H1 (cell line): Measurements from ENCODE around the gene ZMIZ1. TPM values are rescaled to one million over a fixed set of nuclear protein-coding genes. Genes with fewer than 3 reads are reported as not detected.

Experiments used
- CTCF ChIA-PET: fragments of 300-600 bp; sonication (Branson Sonifier 250); formaldehyde crosslinking; loops from one replicate; lab custom pipeline; 2021; ENCODE audit not compliant: partially characterized antibody; lab: Charles Lee
- POLR2A ChIA-PET: fragments of 300-600 bp; sonication (Branson Sonifier 250); formaldehyde crosslinking; loops from one replicate; lab custom pipeline; 2021; ENCODE audit warnings: inconsistent platforms; ENCODE audit not compliant: partially characterized antibody; lab: Charles Lee
- DNase-seq, 2 experiments: peaks; one replicate each; pipeline versions ENCODE4 v3.0.0 to v3.0.0-alpha.2; 2010 to 2022; ENCODE audit warnings: low spot score in 2 of 2, low read depth in 1 of 2, mixed read lengths in 1 of 2
- FAIRE-seq: peaks from 2 replicates; lab custom pipeline; 2011; peaks lifted over from hg19 to GRCh38; lab: Jason Lieb, UNC
- H2AFZ ChIP-seq: 2 replicates; pipeline ENCODE4 v1.8.1; 2012; ENCODE audit warnings: low read length, inconsistent platforms
- H2AK5ac ChIP-seq: 2 replicates; pipeline ENCODE4 v1.6.1; 2013; ENCODE audit warnings: low read depth, low read length
- H2BK120ac ChIP-seq: replicated peaks from 2 replicates; pipeline ENCODE3; 2013; ENCODE audit warnings: low read depth, low read length, inconsistent platforms
- H2BK12ac ChIP-seq: 2 replicates; pipeline ENCODE4 v1.6.1; 2013; ENCODE audit warnings: low read depth, low read length
- H2BK15ac ChIP-seq: 2 replicates; pipeline ENCODE4 v1.6.1; 2013; ENCODE audit warnings: low read length
- H2BK20ac ChIP-seq: 2 replicates; pipeline ENCODE4 v1.6.1; 2013; ENCODE audit warnings: low read length
- H2BK5ac ChIP-seq: 2 replicates; pipeline ENCODE4 v1.6.1; 2013; ENCODE audit warnings: low read depth, low read length
- H3K14ac ChIP-seq: 2 replicates; pipeline ENCODE4 v1.6.1; 2013; ENCODE audit warnings: inconsistent platforms; ENCODE audit not compliant: insufficient read length
- H3K18ac ChIP-seq: 2 replicates; pipeline ENCODE4 v1.6.1; 2013; ENCODE audit warnings: low read length; ENCODE audit errors: extremely low read depth
- H3K23ac ChIP-seq: 2 replicates; pipeline ENCODE4 v1.6.1; 2013; ENCODE audit warnings: inconsistent platforms; ENCODE audit not compliant: insufficient read length
- H3K23me2 ChIP-seq: 2 replicates; pipeline ENCODE4 v1.6.1; 2013; ENCODE audit warnings: low read depth, low read length
- H3K27ac ChIP-seq: 2 replicates; pipeline ENCODE4 v1.6.1; 2011; ENCODE audit warnings: low read depth, low read length, inconsistent platforms
- H3K27me3 ChIP-seq, 4 experiments: replicated peaks in 1 of 4; 1 replicate in 1 of 4; 2 replicates in 3 of 4; pipeline versions ENCODE4 v1.6.1 to v1.8.1; 2011 to 2013; ENCODE audit warnings: low read length in 3 of 4, mild to moderate bottlenecking in 3 of 4, inconsistent platforms in 2 of 4, mixed read lengths in 2 of 4, moderate library complexity in 1 of 4; ENCODE audit not compliant: control insufficient read depth in 3 of 4, insufficient read depth in 3 of 4; ENCODE audit errors: extremely low read depth in 1 of 4
- H3K36me3 ChIP-seq, 4 experiments: 2 replicates each; pipeline versions ENCODE4 v1.6.1 to v1.8.1; 2011 to 2013; ENCODE audit warnings: mild to moderate bottlenecking in 4 of 4, low read length in 3 of 4, moderate library complexity in 2 of 4, control low read depth in 1 of 4, inconsistent platforms in 1 of 4; ENCODE audit not compliant: insufficient read depth in 4 of 4, control insufficient read depth in 2 of 4
- H3K4ac ChIP-seq: replicated peaks from 2 replicates; pipeline ENCODE3; 2013; ENCODE audit warnings: low read length, low read depth, mixed read lengths, inconsistent platforms; ENCODE audit not compliant: insufficient read length
- H3K4me1 ChIP-seq, 4 experiments: replicated peaks in 1 of 4; 1 replicate in 1 of 4; 2 replicates in 3 of 4; pipeline versions ENCODE4 v1.6.1 to v1.8.1; 2011 to 2013; ENCODE audit warnings: low read length in 3 of 4, inconsistent platforms in 2 of 4, mixed read lengths in 1 of 4; ENCODE audit not compliant: insufficient read depth in 4 of 4, control insufficient read depth in 3 of 4
- H3K4me2 ChIP-seq, 2 experiments: 2 replicates each; pipeline versions ENCODE4 v1.6.1 to v1.8.1; 2011 to 2013; ENCODE audit warnings: low read depth in 2 of 2, low read length in 2 of 2, control low read depth in 1 of 2, inconsistent platforms in 1 of 2, mild to moderate bottlenecking in 1 of 2; ENCODE audit not compliant: insufficient read depth in 1 of 2
- H3K4me3 ChIP-seq, 4 experiments: fragments of 200-600, 300-600 bp in 1 of 4; sonication (generic), shearing (Covaris generic), sonication (Bioruptor Twin) in 1 of 4; 2 replicates each; pipeline versions ENCODE4 v1.5.1 to v1.8.1; 2011 to 2016; ENCODE audit warnings: low read length in 4 of 4, low read depth in 3 of 4, control low read depth in 2 of 4, inconsistent platforms in 2 of 4, mild to moderate bottlenecking in 2 of 4, mixed read lengths in 1 of 4, moderate library complexity in 1 of 4; ENCODE audit not compliant: insufficient read depth in 2 of 4; ENCODE audit errors: extremely low read depth in 1 of 4
- H3K56ac ChIP-seq: replicated peaks from 2 replicates; pipeline ENCODE3; 2013; ENCODE audit warnings: low read depth, mild to moderate bottlenecking, mixed read lengths, low read length, inconsistent platforms; ENCODE audit not compliant: insufficient read length
- H3K79me1 ChIP-seq: 2 replicates; pipeline ENCODE4 v1.6.1; 2013; ENCODE audit warnings: low read depth, low read length, control low read depth
- H3K79me2 ChIP-seq, 2 experiments: 2 replicates each; pipeline versions ENCODE4 v1.6.1 to v1.8.1; 2012 to 2013; ENCODE audit warnings: low read length in 2 of 2, mild to moderate bottlenecking in 2 of 2, inconsistent platforms in 1 of 2; ENCODE audit not compliant: insufficient read depth in 2 of 2, control insufficient read depth in 1 of 2
- H3K9ac ChIP-seq, 4 experiments: replicated peaks in 1 of 4; 1 replicate in 1 of 4; 2 replicates in 3 of 4; pipeline versions ENCODE4 v1.6.1 to v1.8.1; 2011 to 2013; ENCODE audit warnings: low read depth in 3 of 4, low read length in 3 of 4, control low read depth in 2 of 4, mild to moderate bottlenecking in 2 of 4, moderate library complexity in 2 of 4, inconsistent platforms in 1 of 4; ENCODE audit errors: extremely low read depth in 1 of 4
- H3K9me3 ChIP-seq, 2 experiments: 2 replicates each; pipeline versions ENCODE4 v1.6.1 to v1.8.1; 2012 to 2013; ENCODE audit warnings: mild to moderate bottlenecking in 2 of 2, moderate library complexity in 2 of 2, control low read depth in 1 of 2, inconsistent platforms in 1 of 2, low read depth in 1 of 2, low read length in 1 of 2, mixed read lengths in 1 of 2; ENCODE audit not compliant: insufficient read depth in 2 of 2
- H4K20me1 ChIP-seq, 2 experiments: replicated peaks in 1 of 2; 2 replicates each; pipeline versions ENCODE3 to v1.8.1; 2011 to 2013; ENCODE audit warnings: inconsistent platforms in 2 of 2, low read length in 2 of 2, mild to moderate bottlenecking in 1 of 2; ENCODE audit not compliant: insufficient read depth in 2 of 2, control insufficient read depth in 1 of 2
- H4K5ac ChIP-seq: 2 replicates; pipeline ENCODE4 v1.6.1; 2013; ENCODE audit warnings: low read length, low read depth, mixed read lengths, inconsistent platforms; ENCODE audit not compliant: insufficient read length
- H4K8ac ChIP-seq: 2 replicates; pipeline ENCODE4 v1.8.0; 2013; ENCODE audit warnings: mild to moderate bottlenecking, moderate library complexity, low read length, inconsistent platforms; ENCODE audit not compliant: insufficient read depth; ENCODE audit errors: extremely low read depth
- H4K91ac ChIP-seq: replicated peaks from 2 replicates; pipeline ENCODE3; 2013; ENCODE audit warnings: low read length, mixed read lengths, inconsistent platforms; ENCODE audit not compliant: insufficient read length
- PHF8 ChIP-seq: fragments of 200-600 bp; sonication (generic); conservative IDR thresholded peaks from 2 replicates; pipeline ENCODE4 v1.7.1; 2012; ENCODE audit warnings: low read depth, mild to moderate bottlenecking, inconsistent platforms, low read length, moderate library complexity
- SP4 ChIP-seq: IDR thresholded peaks from 2 replicates; pipeline ENCODE4 v1.6.1; 2012; ENCODE audit warnings: low read length, inconsistent platforms
- WGBS, 2 experiments: shearing (Covaris generic) in 1 of 2; methylation state at CpG; one replicate each; pipeline versions ENCODE4 v1.1.6 to v1.1.7; 2013 to 2015; ENCODE audit warnings: low lambda C conversion rate in 2 of 2, mixed read lengths in 2 of 2, inconsistent platforms in 1 of 2, low coverage in 1 of 2, missing lambda C conversion rate in 1 of 2; ENCODE audit not compliant: insufficient replicate concordance in 2 of 2, insufficient coverage in 1 of 2, insufficient read length in 1 of 2; ENCODE audit errors: extremely low coverage in 1 of 2, missing lambda C conversion rate in 1 of 2; 5-methylcytosine and 5-hydroxymethylcytosine counted together
- polyA plus RNA-seq, 7 experiments: library from polyadenylated mRNA; depleted of rRNA in 3 of 7; stranded (reverse) in 5 of 7; unstranded in 2 of 7; fragments of >200 nt in 5 of 7; fragments of 200-250 nt in 2 of 7; gene quantifications; 1 replicate in 5 of 7; 2 replicates in 1 of 7; 4 replicates in 1 of 7; pipeline versions ENCODE4 v1.2.1 to v1.2.3, GENCODE V29; 2011 to 2013; ENCODE audit warnings: missing spikeins in 2 of 7, mixed read lengths in 2 of 7
- total RNA-seq: library from RNA; stranded (reverse); fragmentation: NEBNext Ultra II Directional; extraction: Animal tissue kit (Norgen Biotek cat#: 25700); gene quantifications from 2 replicates; pipeline ENCODE4 v1.2.1, GENCODE V29; 2021

The ZMIZ1 gene
- total and polyA plus RNA-seq, 2 of the 8 experiments (the other 6 are each of a cell fraction or from before 2014, with no cell fraction given), result 8.1 to 28.0 TPM

DNA sequence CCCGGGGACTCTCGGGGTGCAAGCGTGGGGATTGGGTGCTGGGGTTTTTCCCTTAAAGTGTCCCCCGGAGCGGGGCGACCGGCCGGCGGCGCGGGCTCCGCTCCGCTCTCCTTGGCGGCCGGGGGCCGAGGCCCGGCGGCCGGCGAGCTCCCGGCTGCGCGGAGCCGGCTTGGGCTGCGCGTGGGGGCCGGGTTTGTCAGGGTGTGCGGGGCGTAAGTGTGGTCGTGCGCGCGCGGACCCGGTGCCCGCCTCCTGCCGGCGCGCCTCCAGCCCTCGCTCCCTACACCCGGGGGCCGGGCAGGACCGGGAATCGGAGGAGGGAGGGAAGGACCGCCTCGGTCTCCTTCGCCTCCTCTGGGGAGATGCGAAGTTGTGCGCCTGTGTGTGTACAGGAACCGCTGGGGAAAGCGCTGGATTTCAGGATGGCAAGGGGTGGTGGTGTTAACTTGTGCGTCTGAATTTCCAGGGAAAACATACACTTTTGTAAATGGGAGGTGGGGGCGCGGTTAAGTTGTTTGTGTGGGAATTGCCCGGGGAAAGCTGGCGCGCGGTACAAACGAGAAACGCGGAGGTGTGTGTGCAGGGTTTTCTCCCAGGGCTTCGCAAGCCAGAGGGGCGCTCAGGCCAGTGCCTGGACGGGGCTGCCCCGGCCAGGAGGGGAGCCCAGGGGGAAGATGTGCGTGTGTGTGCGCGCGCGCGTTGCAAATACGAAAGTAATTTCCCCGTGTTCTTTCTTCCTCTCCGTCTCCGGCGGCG, 737 bp downstream of the ZMIZ1 start:
- Histone ChIP-seq H4K5ac (no peak overlapping the region), H2BK15ac (no peak overlapping the region), H3K4me1 (peaks cover 15 to 42% (median 22%) of the 10 kb centered on the region in 4 experiments), H3K36me3 (no peaks in the 10 kb centered on the region), H3K4ac (no peak overlapping the region), H3K27me3 (peaks cover 0 to 14% (median 9%) of the 10 kb centered on the region in 4 experiments; a peak in 4 of 7 replicates), H3K27ac (no peak overlapping the region; the same call in 1 of the 2 replicates), H3K79me1 (peaks cover 15% of the 10 kb centered on the region), H2BK12ac (no peak overlapping the region), H3K79me2 (peaks cover 21 to 51% of the 10 kb centered on the region in 2 experiments), H3K14ac (no peak overlapping the region), H2AK5ac (no peak overlapping the region), H3K23me2 (peaks cover 29% of the 10 kb centered on the region), H2BK5ac (peak overlapping the region; percentile 73; the same call in 1 of the 2 replicates), H4K20me1 (peaks cover 15 to 17% of the 10 kb centered on the region in 2 experiments), H3K23ac (no peak overlapping the region), H2AFZ (no peak overlapping the region), H3K9ac (peak overlapping the region; percentile 58 to 76 (median 69)), H3K56ac (peak overlapping the region; percentile 73), H2BK120ac (no peak overlapping the region)
- DNase-seq, result no peak
- FAIRE-seq, result no peak
- 4% methylated on average over 17 of the region's 77 CpGs; no CpG with 5 or more reads in 1 of the 2 experiments for WGBS, 2 experiments
- ChIA-PET CTCF (interaction anchor here (1.1 kb wide), 1 partner anchor 125 kb away, joined by 3 read pairs; no protein-coding TSS in a partner anchor), POLR2A (no interaction called here)
- 0 out of 2 replicates have a peak, but pooled peaks have one; percentile 1 for TF ChIP-seq PHF8
- TF ChIP-seq SP4, result no peak
- TF ChIP-seq, all 59 proteins: peak for 1
- Histone ChIP-seq H3K4me3 (peak overlapping the region; percentile 87 to 96 (median 88)), H4K91ac (peak overlapping the region; percentile 18), H2BK20ac (no peak overlapping the region), H3K9me3 (no peaks in the 10 kb centered on the region), H3K18ac (peak overlapping the region; percentile 15; the same call in 1 of the 2 replicates), H4K8ac (peak overlapping the region; percentile 20; the same call in 1 of the 2 replicates), H3K4me2 (peak overlapping the region; percentile 90 to 100)
